Measurements from ENCODE around the gene SLC7A10.

SLC7A10 gene

DNA sequence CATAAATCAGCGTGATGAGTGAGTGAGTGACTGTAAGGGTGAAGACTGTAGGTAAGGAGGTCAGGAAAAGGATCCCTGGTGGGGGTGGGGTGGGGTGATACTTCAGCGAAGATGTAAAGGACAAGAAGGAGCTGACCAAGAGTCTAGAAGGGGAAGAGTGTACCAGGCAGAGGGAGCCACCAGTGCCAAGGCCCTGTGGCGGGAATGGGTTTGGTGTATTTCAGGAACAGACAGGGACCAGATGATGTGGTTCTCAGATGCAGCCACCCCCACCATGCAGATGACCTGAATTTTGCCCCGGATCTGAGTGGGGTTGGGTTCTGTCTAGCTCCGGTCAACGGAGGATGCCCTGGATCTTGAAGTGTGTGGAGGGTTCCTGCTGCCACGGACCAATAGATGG is 30.1 kb upstream of the SLC7A10 start:
- no peak for DNase-seq (ENCODE audit: extremely low read depth in 1 of 2, low read depth in 1 of 2)

DNA sequence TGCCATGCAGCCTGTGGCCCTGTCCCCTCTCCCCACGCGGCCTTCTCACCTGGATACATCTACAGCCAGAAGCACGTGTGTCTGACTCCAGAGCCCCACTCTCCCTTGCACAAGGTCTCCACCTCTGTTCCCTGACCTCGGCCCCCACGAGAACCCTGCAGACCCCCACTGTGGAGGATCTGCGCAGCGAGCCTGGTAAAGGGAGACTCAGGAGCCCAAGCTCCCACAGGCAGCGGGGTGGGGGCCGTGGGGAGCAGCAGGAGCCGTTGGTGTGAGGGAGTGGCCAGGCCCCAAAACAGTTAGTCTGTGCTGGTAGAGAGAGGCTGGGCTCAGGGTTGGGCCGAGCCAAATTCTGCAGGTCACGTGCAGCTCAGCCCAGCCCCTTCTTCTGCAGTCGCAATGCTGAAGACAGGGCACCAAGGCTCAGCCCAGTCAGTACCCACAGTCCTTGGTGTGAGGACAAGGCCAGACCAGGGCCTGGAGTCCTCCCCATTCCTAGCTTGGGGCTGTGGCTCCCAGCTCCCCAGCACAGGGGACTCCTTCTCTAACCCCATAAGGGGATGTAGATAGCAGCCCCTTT is 28.7 kb upstream of the SLC7A10 start:
- no peak for DNase-seq (ENCODE audit: extremely low read depth in 1 of 2, low read depth in 1 of 2)

DNA sequence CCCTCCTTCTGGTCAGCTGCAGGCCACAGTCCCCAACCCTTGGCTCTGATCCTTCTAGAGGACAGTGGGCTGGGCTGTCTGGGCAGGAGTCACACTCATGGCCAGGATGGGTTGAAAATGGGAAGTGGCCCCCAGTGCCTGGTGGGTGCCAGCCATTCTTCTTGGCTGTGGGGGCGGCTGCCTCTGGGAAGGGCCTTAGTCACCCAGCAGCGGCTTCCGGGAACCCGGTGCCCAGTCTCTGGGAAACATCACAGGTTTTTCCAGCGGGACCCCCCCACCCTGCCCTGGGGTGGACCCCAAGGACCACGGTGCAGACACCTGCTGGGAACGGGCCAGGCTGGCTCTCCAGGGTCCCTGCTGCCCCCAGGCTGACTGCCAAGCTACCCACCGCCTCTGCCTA is 27.3 kb upstream of the SLC7A10 start:
- DNase-seq (ENCODE audit: extremely low read depth in 1 of 2, low read depth in 1 of 2) = no peak

DNA sequence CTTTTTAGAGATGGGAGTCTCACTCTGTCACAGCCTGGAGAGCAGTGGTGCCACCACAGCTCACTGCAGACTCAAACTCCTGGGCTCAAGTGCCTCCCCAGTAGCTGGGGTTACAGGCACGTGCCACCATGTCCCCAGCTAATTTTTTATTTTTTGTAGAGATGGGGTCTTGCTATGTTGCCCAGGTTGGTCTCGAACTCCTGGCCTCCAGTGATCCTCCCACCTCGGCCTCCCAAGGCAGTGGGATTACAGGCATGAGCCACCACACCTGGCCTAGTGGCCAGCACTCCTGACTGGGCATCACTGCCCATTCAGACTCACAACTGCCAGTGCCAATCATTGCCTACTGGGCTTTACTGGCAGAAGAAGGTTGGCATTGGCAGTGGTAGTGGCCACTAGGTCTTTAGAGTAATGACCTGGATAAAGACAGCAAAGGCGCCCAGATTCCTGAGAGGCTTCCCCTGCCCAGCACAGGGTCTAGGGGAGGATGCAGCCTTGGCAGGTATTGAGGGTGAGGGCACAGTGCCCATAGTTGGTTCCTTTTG is 26.8 kb upstream of the SLC7A10 start:
- no peak for DNase-seq (ENCODE audit: extremely low read depth in 1 of 2, low read depth in 1 of 2)

DNA sequence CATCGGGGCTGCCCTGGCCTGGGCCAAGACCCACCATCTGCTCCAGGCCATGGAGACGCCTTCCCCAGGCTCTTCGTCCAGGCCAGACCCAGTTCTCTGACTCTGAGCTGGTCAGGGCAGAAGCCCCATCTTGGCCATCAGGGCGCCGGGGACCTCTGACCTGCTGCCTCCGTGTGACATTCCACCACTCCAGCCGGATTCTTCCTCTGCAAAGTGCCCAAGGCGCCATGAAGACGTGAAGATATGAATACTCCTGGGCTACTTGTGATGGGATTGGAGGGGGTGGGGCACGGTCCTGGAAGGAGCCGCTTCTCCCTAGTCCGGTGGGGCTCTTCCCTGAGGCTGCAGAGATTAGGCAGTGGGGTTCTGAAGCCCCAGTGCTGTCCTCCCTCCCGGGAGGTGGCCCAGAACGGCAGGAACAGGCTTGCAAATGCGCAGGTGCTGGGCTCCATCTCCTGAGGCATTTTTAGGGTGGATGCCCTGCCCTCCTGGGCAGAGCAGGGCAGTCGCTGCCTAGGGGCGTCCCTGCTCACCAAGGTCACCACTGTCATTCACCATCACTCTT is 26.0 kb upstream of the SLC7A10 start:
- DNase-seq (ENCODE audit: extremely low read depth in 1 of 2, low read depth in 1 of 2) = no peak

DNA sequence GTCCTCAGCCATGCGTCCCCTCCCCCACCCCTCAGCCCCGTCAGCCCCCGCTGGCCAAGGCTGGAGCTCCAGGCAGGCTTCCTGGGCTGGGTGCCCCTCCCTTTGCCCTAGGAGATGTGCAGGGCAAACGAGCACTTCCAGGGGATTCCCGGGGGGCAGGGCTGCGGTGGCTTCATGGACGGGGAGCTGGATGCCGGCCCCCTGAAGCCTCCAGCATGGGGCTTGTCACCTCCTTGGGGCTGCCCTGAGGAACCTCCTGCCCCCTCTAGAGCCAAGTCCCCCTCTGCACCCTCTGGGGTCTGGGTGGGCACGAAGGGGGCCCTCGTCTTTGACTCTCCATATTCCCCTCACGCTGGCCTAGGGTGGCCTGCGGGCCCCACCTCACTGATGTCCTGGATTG is 25.4 kb upstream of the SLC7A10 start:
- DNase-seq (ENCODE audit: extremely low read depth in 1 of 2, low read depth in 1 of 2) = no peak

DNA sequence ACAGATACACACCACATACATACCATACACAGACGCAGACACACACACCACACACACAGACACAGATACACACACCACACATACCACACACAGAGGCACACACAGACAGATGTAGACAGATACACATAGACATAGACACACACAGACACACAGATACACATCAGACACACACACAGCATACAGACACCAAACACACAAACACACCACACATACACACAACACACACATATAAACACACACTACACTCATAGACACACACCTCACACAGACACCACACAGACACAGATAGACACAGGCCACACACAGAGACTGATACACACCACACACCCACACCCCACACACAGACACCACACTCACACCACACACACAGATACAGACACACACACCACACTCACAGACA is 24.9 kb upstream of the SLC7A10 start:
- DNase-seq (ENCODE audit: extremely low read depth in 1 of 2, low read depth in 1 of 2) = no peak

DNA sequence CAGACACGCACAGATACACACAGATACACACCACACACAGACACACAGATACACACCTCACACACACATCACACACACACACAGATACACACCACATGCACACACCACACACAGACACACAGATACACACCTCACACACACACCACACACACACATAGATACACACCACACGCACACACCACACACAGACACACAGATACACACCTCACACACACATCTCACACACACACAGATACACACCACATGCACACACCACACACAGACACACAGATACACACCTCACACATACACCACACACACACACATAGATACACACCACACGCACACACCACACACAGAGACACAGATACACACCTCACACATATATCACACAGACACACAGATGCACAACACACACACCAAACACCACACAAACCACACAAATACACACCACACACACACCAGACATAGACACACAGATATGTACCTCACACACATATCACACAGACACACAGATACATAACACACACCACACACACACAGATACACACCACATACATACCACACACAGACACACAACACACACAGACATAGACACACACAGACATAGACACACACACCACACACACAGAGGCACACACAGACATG is 24.2 kb upstream of the SLC7A10 start:
- DNase-seq (ENCODE audit: extremely low read depth in 1 of 2, low read depth in 1 of 2) = no peak

DNA sequence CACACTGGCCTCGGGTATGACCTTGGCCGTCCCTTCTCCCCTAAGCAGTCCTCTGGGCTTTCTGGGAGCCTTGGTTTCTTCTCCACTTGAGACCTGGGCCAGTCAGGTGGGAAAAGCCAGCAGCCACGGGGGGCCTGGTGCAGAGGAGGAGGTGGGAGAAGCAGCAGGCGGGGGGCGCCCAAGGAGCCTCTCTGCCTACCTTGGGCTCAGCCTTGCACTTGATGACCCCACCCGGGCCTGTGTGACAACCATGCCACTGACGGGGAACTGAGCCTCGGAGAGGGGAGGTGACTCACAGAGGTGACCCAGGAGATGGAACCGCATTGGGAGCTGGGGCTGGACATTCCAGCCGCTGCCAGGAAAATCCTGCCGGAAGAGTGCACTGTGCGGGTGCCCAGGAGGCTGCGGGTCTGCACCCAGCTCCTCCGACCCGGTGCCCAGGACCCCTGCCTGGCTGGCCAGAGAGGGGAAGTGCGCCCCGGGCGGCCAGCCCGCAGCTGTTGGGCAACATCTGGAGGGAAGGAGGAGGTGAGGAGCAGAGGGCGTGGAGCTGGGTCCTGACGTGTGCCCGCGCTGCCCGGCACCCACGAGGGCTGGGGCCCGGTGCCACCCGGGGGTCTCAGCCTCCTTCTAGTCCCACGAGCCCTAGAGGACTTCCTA is 23.4 kb upstream of the SLC7A10 start:
- DNase-seq (ENCODE audit: extremely low read depth in 1 of 2, low read depth in 1 of 2) = no peak

DNA sequence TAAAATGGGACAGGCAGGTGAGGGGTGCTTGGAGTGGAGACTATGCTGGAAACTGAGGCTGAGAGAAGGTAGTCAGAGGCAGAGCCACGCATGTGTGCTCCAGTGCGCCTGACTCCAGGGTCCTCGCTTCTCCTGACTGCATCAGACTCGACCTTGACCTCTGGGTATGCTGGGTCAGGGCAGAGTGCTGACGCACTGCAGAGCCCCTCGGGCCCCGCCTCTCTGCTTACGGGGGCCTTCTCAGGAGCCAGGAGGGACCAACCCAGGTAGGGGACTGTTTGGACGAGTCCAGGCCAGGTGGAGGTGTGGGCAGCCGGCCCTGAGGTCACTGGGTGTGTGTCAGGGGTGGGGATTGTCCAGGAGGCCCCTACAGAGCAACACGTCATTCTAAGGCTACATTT is 22.9 kb upstream of the SLC7A10 start:
- DNase-seq (ENCODE audit: extremely low read depth in 1 of 2, low read depth in 1 of 2) = no peak

DNA sequence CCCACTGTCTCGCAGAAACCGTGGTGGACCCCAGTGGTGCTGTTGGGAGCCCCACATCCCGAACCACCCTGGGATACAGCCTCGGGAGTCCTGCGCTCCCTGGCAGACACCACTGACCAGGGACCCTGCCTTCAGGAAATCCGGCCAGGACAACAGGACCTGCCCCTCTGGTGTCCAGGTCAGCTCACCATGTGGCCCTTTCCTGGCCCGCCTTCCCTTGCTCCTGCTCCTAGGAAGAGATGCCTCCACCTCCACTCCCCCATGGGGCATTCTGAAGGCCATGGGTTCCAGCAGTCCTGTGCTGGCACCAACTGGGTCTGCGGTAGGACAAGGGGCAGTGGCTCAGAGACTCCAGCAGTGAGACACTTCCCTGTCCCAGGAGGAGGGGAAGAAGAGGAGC is 22.5 kb upstream of the SLC7A10 start:
- DNase-seq (ENCODE audit: extremely low read depth in 1 of 2, low read depth in 1 of 2) = no peak

DNA sequence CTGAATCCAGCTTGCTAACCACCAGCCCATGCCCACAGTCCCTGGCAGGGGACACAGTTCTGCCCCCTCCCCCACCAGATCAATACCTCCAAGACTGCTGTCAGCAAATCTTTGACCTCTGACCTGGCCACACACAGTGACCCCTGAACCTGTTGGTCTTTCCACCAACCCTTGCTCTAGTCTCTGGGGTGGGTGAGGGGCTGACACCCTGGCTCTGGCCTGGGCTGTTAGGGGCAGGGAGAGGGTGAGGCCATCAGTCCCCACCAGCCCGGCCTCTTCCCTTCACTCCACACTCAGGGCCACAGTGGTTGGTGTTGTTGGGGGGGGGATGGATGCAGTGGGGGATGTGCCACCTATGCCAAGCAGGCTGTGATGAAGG is 21.8 kb upstream of the SLC7A10 start:
- DNase-seq (ENCODE audit: extremely low read depth in 1 of 2, low read depth in 1 of 2) = no peak

DNA sequence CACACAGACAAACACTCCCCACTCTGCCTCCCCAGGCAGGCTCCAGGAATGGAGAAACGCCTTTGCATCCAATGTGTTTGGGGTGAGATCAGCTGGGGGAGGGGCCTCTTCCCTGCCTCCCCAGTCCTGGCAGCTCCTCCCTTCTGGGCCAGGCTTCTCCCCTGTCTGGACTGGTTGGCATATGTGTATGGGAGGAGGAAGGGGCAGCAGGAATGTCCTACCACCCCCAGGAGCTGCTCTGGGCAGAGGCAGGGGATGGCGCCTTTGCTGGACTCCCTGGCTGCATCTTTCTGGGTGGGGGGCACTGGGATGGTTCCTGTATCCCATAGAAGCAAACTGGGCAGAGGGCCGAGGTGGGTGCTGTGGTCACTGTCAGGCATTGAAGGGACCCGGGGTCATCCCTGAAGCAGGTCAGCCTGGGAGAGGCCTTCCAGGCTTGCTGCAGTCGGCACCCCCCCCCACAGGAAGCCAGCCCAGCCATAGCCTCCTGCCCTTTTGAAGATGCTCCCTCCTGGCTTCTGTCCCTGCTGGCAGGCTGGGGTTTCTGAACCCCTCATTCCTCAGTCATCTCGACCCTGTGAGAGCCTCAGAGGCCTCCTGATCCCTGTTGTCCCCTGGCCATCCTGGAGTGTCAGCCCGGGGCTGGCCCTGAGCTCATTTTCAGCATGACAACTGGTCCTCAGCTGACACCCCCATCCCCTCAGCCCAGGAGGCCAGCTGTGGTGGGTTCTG is 21.2 kb upstream of the SLC7A10 start:
- DNase-seq (ENCODE audit: extremely low read depth in 1 of 2, low read depth in 1 of 2) = no peak

DNA sequence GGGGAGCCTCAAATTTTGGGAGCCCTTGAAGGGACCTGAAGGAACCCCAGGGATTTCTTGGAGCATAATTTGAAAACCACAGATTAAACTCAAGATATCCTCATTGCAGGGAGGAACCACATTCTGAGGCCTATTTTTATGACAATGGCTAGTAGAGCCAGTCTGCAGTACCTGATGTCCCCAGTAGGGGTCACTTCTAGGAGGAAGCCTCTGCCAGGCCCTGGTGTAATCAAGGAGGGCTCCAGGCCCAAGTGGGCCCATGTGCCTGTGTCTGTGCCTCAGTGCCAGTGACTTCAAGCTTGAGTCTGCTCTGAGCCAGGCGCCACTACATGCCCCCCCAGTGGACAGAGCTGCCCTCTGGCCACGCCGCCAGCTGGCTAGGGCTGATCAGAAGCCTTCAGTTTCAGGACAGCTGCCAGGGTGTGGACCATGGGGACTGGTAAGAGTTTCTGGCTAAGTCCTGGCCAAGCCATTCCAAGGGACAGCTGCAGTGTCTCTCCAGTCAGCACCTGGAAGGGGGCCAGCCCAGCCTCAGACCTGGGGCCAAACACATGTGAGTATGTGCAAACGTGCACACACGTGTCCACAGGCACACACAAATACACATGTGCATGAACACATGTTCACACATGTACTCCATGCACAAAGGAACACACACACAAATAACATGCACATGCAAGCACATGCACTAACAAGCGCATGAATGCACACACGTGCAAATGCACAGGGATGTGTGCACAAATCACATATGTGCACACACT is 20.5 kb upstream of the SLC7A10 start:
- no peak for DNase-seq (ENCODE audit: extremely low read depth in 1 of 2, low read depth in 1 of 2)

DNA sequence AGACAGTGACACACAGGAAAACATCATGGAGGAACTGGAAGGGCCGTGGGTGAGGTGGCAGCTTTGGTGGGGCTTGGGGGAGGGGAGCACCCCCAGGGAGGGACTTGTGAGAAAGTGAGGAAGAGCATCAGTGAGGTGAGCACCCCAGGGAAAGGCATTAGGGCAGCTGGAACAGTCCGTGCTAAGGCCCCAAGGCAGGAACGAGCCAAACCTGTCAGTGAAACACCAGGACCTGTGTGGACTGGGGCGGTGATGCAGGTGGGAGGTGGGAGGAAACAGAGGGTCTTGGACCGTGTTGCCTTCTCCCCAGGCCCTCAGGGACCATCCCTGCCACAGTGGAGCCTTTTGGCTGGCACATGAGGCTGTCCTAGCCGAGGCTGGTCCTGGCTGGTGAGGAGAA is 17.3 kb upstream of the SLC7A10 start:
- no peak for DNase-seq (ENCODE audit: extremely low read depth in 1 of 2, low read depth in 1 of 2)

DNA sequence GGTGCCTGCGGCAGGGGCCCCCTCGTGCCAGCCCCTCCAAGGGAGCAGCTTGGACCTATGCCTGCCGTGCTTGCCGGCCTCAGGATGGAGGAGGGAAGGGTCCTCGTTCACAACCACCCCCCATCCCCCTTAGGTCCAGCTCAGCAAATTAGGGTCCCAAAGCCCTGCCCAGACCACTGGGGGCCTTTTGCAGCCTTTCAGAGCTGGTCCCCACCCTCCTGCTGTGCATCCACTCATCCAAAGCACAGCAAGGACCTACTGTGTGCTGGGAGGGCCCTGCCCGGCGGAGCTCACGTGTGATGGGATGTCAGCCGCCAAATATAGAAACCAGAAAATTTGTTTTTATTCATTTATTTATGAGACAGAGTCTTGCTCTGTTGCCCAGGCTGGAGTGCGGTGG is 16.5 kb upstream of the SLC7A10 start:
- no peak for DNase-seq (ENCODE audit: extremely low read depth in 1 of 2, low read depth in 1 of 2)

DNA sequence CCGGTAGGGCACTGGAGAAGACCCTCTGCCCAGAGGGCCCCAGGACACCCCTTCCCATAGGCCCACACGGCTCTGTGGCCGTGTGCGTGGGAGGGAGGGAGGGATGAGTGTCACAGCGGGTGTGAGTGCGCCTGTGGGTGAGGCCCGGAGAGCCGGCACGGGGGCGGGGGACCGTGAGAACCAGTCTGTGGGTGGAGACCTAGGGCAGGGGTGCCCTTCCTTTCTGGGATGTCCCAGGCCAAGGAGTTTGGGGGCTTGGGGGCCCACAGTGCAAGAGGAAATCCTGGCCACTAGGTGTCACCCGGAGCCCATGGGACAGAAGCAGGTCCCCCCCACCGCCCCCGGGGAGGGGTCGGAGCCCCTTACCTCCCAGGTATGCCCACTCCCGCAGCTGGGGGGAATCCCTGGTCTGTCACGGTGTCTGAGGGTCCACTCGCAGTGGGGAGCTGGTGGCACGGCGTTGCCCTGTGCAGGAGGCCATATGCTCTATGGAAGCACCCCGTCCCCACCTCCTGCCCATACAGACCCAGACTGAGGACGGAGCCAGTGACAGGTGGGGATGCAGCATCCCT is 16.0 kb upstream of the SLC7A10 start:
- no peak for DNase-seq (ENCODE audit: extremely low read depth in 1 of 2, low read depth in 1 of 2)

DNA sequence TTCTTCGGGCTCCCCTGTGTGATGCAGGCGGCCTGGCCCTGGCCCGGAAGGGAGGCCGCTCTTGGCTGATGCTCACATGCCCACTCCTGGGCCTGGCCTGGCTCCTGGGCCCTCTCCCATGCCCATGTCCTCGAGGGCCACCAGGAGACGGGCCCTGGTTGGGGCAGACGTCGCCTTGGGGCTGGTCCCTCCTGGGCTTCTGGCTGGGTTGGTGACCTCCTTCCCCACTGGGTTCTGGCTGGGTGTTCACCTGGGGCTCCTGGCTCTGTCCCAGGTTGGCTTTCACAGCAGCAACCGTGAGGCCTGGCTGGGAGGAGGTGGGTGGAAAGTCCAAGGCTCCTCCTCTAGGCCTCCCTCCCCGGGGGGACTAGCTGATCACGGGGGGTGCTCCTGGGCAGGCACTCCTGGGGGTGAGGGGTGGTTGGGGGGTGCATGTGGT is 15.5 kb upstream of the SLC7A10 start:
- DNase-seq (ENCODE audit: extremely low read depth in 1 of 2, low read depth in 1 of 2) = no peak

DNA sequence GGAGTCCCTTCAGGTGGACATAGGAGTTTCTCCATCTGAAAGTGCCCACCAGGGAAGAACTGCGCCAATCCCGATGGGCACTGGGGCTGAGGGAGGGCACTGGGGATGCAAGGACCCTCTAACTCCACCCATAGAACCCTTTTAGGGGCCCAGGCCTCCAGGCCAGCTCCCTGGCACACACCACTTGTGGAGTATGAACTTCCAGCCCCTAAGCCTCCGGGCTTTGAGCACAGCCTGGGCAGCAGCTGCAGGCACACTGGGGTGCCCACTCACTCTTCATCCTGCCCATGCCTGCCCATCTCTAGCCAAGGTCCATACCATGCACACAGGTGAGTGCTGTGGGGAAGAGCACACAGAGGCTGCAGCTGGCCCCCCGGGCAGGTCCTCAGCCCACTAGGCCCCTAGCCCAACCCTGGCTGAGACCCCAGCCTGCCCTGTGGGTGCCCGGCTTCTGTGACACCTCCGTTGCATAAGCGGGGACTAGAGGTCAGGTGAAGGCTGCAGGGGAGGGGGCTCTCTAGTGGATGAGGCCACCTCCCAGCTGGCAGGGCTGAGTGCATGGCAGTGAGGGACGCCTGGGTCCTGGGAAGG is 14.6 kb upstream of the SLC7A10 start:
- DNase-seq (ENCODE audit: extremely low read depth in 1 of 2, low read depth in 1 of 2) = no peak

All from activated CD8-positive, alpha-beta memory T cell treated with anti-CD3 and anti-CD28 coated beads for 1 hour (primary cell).